Measurements from ENCODE around the gene BCAS3.

BCAS3 gene

GRCh38 chr17:61073131-61073530 is 395.5 kb downstream of the BCAS3 start:
- Histone ChIP-seq H3K27ac (ENCODE audit: low read depth, low read length, poor library complexity, severe bottlenecking) (no peak overlapping the region), H3K27me3 (ENCODE audit: insufficient read depth, low read length) (no peaks in the 10 kb centered on the region), H3F3A (ENCODE audit: insufficient read depth, low read length) (no peaks in the 10 kb centered on the region), H3K9me2 (ENCODE audit: low read depth, low read length) (no peaks in the 10 kb centered on the region), H3K79me2 (ENCODE audit: insufficient read depth, low read length) (no peaks in the 10 kb centered on the region), H3K9me3 (ENCODE audit: low read length) (no peaks in the 10 kb centered on the region), H3K36me3 (ENCODE audit: insufficient read depth, low read length) (peaks cover 9% of the 10 kb centered on the region; the same call in 1 of the 2 replicates), H2AFZ (ENCODE audit: low read length) (no peak overlapping the region), H3K9ac (ENCODE audit: low read length) (no peak overlapping the region), H3K4me2 (ENCODE audit: low read length) (no peak overlapping the region), H4K20me1 (ENCODE audit: insufficient read depth, low read length) (no peaks in the 10 kb centered on the region), H3K4me1 (ENCODE audit: insufficient read depth, low read length, severe bottlenecking) (no peaks in the 10 kb centered on the region), H3K4me3 (ENCODE audit: low read depth, low read length, poor library complexity, severe bottlenecking) (no peak overlapping the region)
- TF ChIP-seq EZH2 (IDR thresholded peaks at IDR 0.05; ENCODE audit: borderline replicate concordance, low read length) (no peak), CTCF (IDR thresholded peaks at IDR 0.05; ENCODE audit: low read length) (no peak)

GRCh38 chr17:61073799-61074513 is 396.3 kb downstream of the BCAS3 start:
- TF ChIP-seq CTCF (IDR thresholded peaks at IDR 0.05; ENCODE audit: low read length): no peak
- no peak for TF ChIP-seq EZH2 (IDR thresholded peaks at IDR 0.05; ENCODE audit: borderline replicate concordance, low read length)
- Histone ChIP-seq H3K9me2 (ENCODE audit: low read depth, low read length) (no peaks in the 10 kb centered on the region), H3K4me2 (ENCODE audit: low read length) (no peak overlapping the region), H3K4me1 (ENCODE audit: insufficient read depth, low read length, severe bottlenecking) (no peaks in the 10 kb centered on the region), H3K9ac (ENCODE audit: low read length) (no peak overlapping the region), H3K79me2 (ENCODE audit: insufficient read depth, low read length) (no peaks in the 10 kb centered on the region), H3F3A (ENCODE audit: insufficient read depth, low read length) (no peaks in the 10 kb centered on the region), H3K9me3 (ENCODE audit: low read length) (no peaks in the 10 kb centered on the region), H3K27ac (ENCODE audit: low read depth, low read length, poor library complexity, severe bottlenecking) (no peak overlapping the region), H3K27me3 (ENCODE audit: insufficient read depth, low read length) (no peaks in the 10 kb centered on the region), H3K4me3 (ENCODE audit: low read depth, low read length, poor library complexity, severe bottlenecking) (no peak overlapping the region), H4K20me1 (ENCODE audit: insufficient read depth, low read length) (no peaks in the 10 kb centered on the region), H3K36me3 (ENCODE audit: insufficient read depth, low read length) (peaks cover 9% of the 10 kb centered on the region; the same call in 1 of the 2 replicates), H2AFZ (ENCODE audit: low read length) (no peak overlapping the region)

- no peak overlapping the region for H3K27ac ChIP-seq (ENCODE audit: low read depth, low read length, poor library complexity, severe bottlenecking)
- H3K27me3 ChIP-seq (ENCODE audit: insufficient read depth, low read length): no peaks in the 10 kb centered on the region
Measured at GRCh38 chr17:61075988-61076387, 398.3 kb downstream of the BCAS3 start.

More at GRCh38 chr17:61075988-61076387, 398.3 kb downstream of the BCAS3 start:
- Histone ChIP-seq H3K9me3 (ENCODE audit: low read length) (no peaks in the 10 kb centered on the region), H3K36me3 (ENCODE audit: insufficient read depth, low read length) (peaks cover 9% of the 10 kb centered on the region; the same call in 1 of the 2 replicates), H3F3A (ENCODE audit: insufficient read depth, low read length) (no peaks in the 10 kb centered on the region), H3K9me2 (ENCODE audit: low read depth, low read length) (no peaks in the 10 kb centered on the region), H3K4me1 (ENCODE audit: insufficient read depth, low read length, severe bottlenecking) (no peaks in the 10 kb centered on the region), H2AFZ (ENCODE audit: low read length) (no peak overlapping the region), H3K4me2 (ENCODE audit: low read length) (no peak overlapping the region), H3K9ac (ENCODE audit: low read length) (no peak overlapping the region), H3K4me3 (ENCODE audit: low read depth, low read length, poor library complexity, severe bottlenecking) (no peak overlapping the region), H3K79me2 (ENCODE audit: insufficient read depth, low read length) (no peaks in the 10 kb centered on the region), H4K20me1 (ENCODE audit: insufficient read depth, low read length) (no peaks in the 10 kb centered on the region)
- TF ChIP-seq EZH2 (IDR thresholded peaks at IDR 0.05; ENCODE audit: borderline replicate concordance, low read length): no peak
- no peak for TF ChIP-seq CTCF (IDR thresholded peaks at IDR 0.05; ENCODE audit: low read length)

Measured in OCI-LY1 (cell line).